Uterus (tissue), 2 donors: Measurements from ENCODE around the gene FANCL.
"Not testable (repeated sequence)": the region's sequence is repeated elsewhere in the genome, so short reads cannot be mapped to it uniquely, and the experiment has no call there.

Experiments
- POLR2A ChIP-seq, 2 donors: fragments of 450-650 bp; IDR thresholded peaks; one replicate each; pipeline ENCODE4 v1.6.1; 2016; ENCODE audit warnings: antibody characterized with exemption in 2 of 2, mild to moderate bottlenecking in 1 of 2, moderate library complexity in 1 of 2
- TF ChIP-seq, protein P1 (sequence below), 4 experiments: fragments of 200-600 bp in 2 of 4; fragments of 450-650 bp in 2 of 4; sonication (generic) in 2 of 4; IDR thresholded peaks; one replicate each; pipeline ENCODE4 v1.5.1; 2016 to 2019; ENCODE audit warnings: antibody characterized with exemption in 4 of 4, mild to moderate bottlenecking in 2 of 4, moderate library complexity in 1 of 4

DNA sequence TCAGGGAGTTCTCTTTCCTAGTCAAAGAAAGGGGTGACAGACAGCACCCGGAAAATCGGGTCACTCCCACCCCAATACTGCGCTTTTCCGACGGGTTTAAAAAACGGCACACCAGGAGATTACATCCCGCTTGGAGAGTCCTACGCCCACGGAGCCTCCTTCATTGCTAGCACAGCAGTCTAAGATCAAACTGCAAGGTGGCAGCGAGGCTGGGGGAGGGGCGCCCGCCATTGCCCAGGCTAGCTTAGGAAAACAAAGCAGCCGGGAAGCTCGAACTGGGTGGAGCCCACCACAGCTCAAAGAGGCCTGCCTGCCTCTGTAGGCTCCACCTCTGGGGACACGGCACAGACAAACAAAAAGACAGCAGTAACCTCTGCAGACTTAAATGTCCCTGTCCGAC lies 69.3 kb downstream of the FANCL start:
- TF ChIP-seq, protein P1, sequence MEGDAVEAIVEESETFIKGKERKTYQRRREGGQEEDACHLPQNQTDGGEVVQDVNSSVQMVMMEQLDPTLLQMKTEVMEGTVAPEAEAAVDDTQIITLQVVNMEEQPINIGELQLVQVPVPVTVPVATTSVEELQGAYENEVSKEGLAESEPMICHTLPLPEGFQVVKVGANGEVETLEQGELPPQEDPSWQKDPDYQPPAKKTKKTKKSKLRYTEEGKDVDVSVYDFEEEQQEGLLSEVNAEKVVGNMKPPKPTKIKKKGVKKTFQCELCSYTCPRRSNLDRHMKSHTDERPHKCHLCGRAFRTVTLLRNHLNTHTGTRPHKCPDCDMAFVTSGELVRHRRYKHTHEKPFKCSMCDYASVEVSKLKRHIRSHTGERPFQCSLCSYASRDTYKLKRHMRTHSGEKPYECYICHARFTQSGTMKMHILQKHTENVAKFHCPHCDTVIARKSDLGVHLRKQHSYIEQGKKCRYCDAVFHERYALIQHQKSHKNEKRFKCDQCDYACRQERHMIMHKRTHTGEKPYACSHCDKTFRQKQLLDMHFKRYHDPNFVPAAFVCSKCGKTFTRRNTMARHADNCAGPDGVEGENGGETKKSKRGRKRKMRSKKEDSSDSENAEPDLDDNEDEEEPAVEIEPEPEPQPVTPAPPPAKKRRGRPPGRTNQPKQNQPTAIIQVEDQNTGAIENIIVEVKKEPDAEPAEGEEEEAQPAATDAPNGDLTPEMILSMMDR (IDR thresholded peaks at IDR 0.05): not testable (repeated sequence)
- TF ChIP-seq POLR2A (IDR thresholded peaks at IDR 0.05): not testable (repeated sequence)
